A549 (cell line): ENCODE data around the gene DDX47. TPM values are rescaled to one million over a fixed set of nuclear protein-coding genes. Genes with fewer than 3 reads are reported as not detected.

Source experiments
- ATAC-seq, 2 experiments: fragments of 200-7000 bp in 1 of 2; fragments of >200 bp in 1 of 2; cut with Nextera tagmentation in 1 of 2; cut with Tn5 transposase in 1 of 2; 3 replicates each; pipeline versions ENCODE4 v1.8.0 to v1.9.1; 2018 to 2020; ENCODE audit warnings: mild to moderate bottlenecking in 1 of 2, moderate library complexity in 1 of 2
- CTCF ChIA-PET: fragments of 300-600 bp; sonication (Branson Sonifier 250); formaldehyde crosslinking; extraction: SDS; loops from one replicate; lab custom pipeline; 2021; ENCODE audit warnings: antibody characterized with exemption, inconsistent platforms; lab: Yijun Ruan, JAX
- POLR2A ChIA-PET: fragments of 350-600 bp; formaldehyde crosslinking; extraction: SDS; loops from one replicate; lab custom pipeline; 2021; ENCODE audit warnings: antibody characterized with exemption, inconsistent platforms; lab: Yijun Ruan, JAX
- DNase-seq, 2 experiments: peaks; one replicate each; pipeline versions ENCODE4 v3.0.0 to v3.0.0-alpha.2; 2011 to 2016; ENCODE audit warnings: low read depth in 1 of 2, low spot score in 1 of 2
- FAIRE-seq: peaks from 2 replicates; lab custom pipeline; 2011; peaks lifted over from hg19 to GRCh38; lab: Jason Lieb, UNC
- H3K27ac ChIP-seq, 2 experiments: fragments of >200 bp; sonication (Bioruptor Twin); formaldehyde crosslinking; 3 replicates each; pipeline ENCODE4 v1.5.1; 2016 to 2017
- H3K4me1 ChIP-seq: fragments of >200 bp; sonication (Bioruptor Twin); formaldehyde crosslinking; 3 replicates; pipeline ENCODE4 v1.6.1; 2016
- H3K4me2 ChIP-seq: fragments of >200 bp; sonication (Bioruptor Twin); formaldehyde crosslinking; 3 replicates; pipeline ENCODE4 v1.6.1; 2016
- H3K4me3 ChIP-seq: fragments of >200 bp; sonication (Bioruptor Twin); formaldehyde crosslinking; 3 replicates; pipeline ENCODE4 v1.5.1; 2016
- H3K9me3 ChIP-seq: fragments of >200 bp; sonication (Bioruptor Twin); formaldehyde crosslinking; 3 replicates; pipeline ENCODE4 v1.6.1; 2016
- CBX2 ChIP-seq: fragments of 200-600 bp; sonication (generic); IDR thresholded peaks from 2 replicates; pipeline ENCODE4 v1.6.1; 2016; ENCODE audit warnings: low read depth, mild to moderate bottlenecking, borderline replicate concordance
- CEBPB ChIP-seq, 2 experiments: fragments of >200 bp in 1 of 2; sonication (Bioruptor Twin) in 1 of 2; formaldehyde crosslinking in 1 of 2; IDR thresholded peaks; 2 replicates each; pipeline ENCODE4 v1.6.1; 2012 to 2016
- CHD2 ChIP-seq: fragments of 150-350 bp; IDR thresholded peaks from 2 replicates; pipeline ENCODE4 v1.6.1; 2014; ENCODE audit warnings: low read length; ENCODE audit not compliant: partially characterized antibody
- CHD4 ChIP-seq: fragments of 200-600 bp; sonication (generic); IDR thresholded peaks from 2 replicates; pipeline ENCODE4 v1.6.1; 2016; ENCODE audit warnings: antibody characterized with exemption, mild to moderate bottlenecking, borderline replicate concordance
- EP300 ChIP-seq, 2 experiments: fragments of >200 bp; sonication (Bioruptor Twin); formaldehyde crosslinking; IDR thresholded peaks; 2 replicates in 1 of 2; 3 replicates in 1 of 2; pipeline ENCODE4 v1.6.1; 2016 to 2017
- FOXS1 ChIP-seq: fragments of 250-450 bp; sonication (Bioruptor Pico); IDR thresholded peaks from 2 replicates; pipeline ENCODE4 v1.5.0; 2020; ENCODE audit warnings: mild to moderate bottlenecking, moderate library complexity
- GATA3 ChIP-seq: IDR thresholded peaks from 2 replicates; pipeline ENCODE4 v1.6.1; 2012; ENCODE audit warnings: borderline replicate concordance
- JUN ChIP-seq, 2 experiments: fragments of >200 bp; sonication (Bioruptor Twin); formaldehyde crosslinking; IDR thresholded peaks; 2 replicates in 1 of 2; 3 replicates in 1 of 2; pipeline ENCODE4 v1.6.1; 2016 to 2017
- KDM1A ChIP-seq: fragments of 200-600 bp; sonication (generic); IDR thresholded peaks from 2 replicates; pipeline ENCODE4 v1.6.1; 2016; ENCODE audit warnings: low read depth, mild to moderate bottlenecking
- MAFK ChIP-seq: fragments of 450-650 bp; IDR thresholded peaks from 2 replicates; pipeline ENCODE4 v1.6.1; 2014; ENCODE audit not compliant: partially characterized antibody
- MYC ChIP-seq: IDR thresholded peaks from 2 replicates; pipeline ENCODE4 v1.6.1; 2012; ENCODE audit warnings: mild to moderate bottlenecking, inconsistent platforms, low read length, improper control_type of control experiment, borderline replicate concordance
- NPAS2 ChIP-seq: fragments of 250-450 bp; sonication (Bioruptor Pico); IDR thresholded peaks from 2 replicates; pipeline ENCODE4 v1.8.0; 2022; ENCODE audit warnings: mild to moderate bottlenecking, moderate library complexity, borderline replicate concordance
- POLR2AphosphoS2 ChIP-seq: conservative IDR thresholded peaks from 2 replicates; pipeline ENCODE4 v1.6.1; 2012; ENCODE audit warnings: low read length, improper control_type of control experiment, inconsistent platforms
- RAD21 ChIP-seq, 2 experiments: fragments of >200 bp in 1 of 2; sonication (Bioruptor Twin) in 1 of 2; formaldehyde crosslinking in 1 of 2; IDR thresholded peaks in 1 of 2; conservative IDR thresholded peaks in 1 of 2; 2 replicates in 1 of 2; 3 replicates in 1 of 2; pipeline ENCODE4 v1.6.1; 2012 to 2018; ENCODE audit warnings: inconsistent platforms in 1 of 2
- RARB ChIP-seq: fragments of 250-450 bp; sonication (Bioruptor Pico); IDR thresholded peaks from 2 replicates; pipeline ENCODE4 v1.8.0; 2021; ENCODE audit warnings: mild to moderate bottlenecking, moderate library complexity
- RNF2 ChIP-seq: fragments of 200-600 bp; sonication (generic); IDR thresholded peaks from 2 replicates; pipeline ENCODE4 v1.6.1; 2016; ENCODE audit warnings: low read depth, mild to moderate bottlenecking, antibody characterized with exemption, moderate library complexity, borderline replicate concordance
- SREBF2 ChIP-seq: fragments of 450-650 bp; IDR thresholded peaks from 2 replicates; pipeline ENCODE4 v1.6.1; 2014; ENCODE audit warnings: mild to moderate bottlenecking, moderate library complexity
- TFCP2L1 ChIP-seq: fragments of 250-450 bp; sonication (Bioruptor Pico); IDR thresholded peaks from 2 replicates; pipeline ENCODE4 v1.5.0; 2021; ENCODE audit warnings: mild to moderate bottlenecking
- ZC3H11A ChIP-seq: fragments of 450-650 bp; IDR thresholded peaks from 2 replicates; pipeline ENCODE4 v1.6.1; 2014; ENCODE audit warnings: antibody characterized with exemption, mild to moderate bottlenecking
- ZSCAN20 ChIP-seq: fragments of 250-450 bp; sonication (Bioruptor Pico); IDR thresholded peaks from 2 replicates; pipeline ENCODE4 v1.8.0; 2022; ENCODE audit warnings: mild to moderate bottlenecking, moderate library complexity
- WGBS: methylation state at CpG from one replicate; pipeline ENCODE4 v1.1.6; 2017; ENCODE audit errors: missing lambda C conversion rate; 5-methylcytosine and 5-hydroxymethylcytosine counted together
- polyA plus RNA-seq, 4 experiments: library from polyadenylated mRNA; depleted of rRNA in 3 of 4; stranded (reverse); fragments of >200 nt; fragmentation: RNase III in 1 of 4; extraction: RNeasy Plus Mini Kit Qiagen cat#74134 plus additional on column Dnase treatment in 1 of 4; gene quantifications; 2 replicates in 3 of 4; 3 replicates in 1 of 4; pipeline ENCODE4 v1.2.3, GENCODE V29; 2011 to 2017
- TF ChIP-seq, protein P1 (sequence below): fragments of >200 bp; sonication (Bioruptor Twin); formaldehyde crosslinking; IDR thresholded peaks from 2 replicates; pipeline ENCODE4 v1.6.1; 2016
- TF ChIP-seq, protein P2 (sequence below): fragments of 200-600 bp; sonication (generic); IDR thresholded peaks from 2 replicates; pipeline ENCODE4 v1.6.1; 2016; ENCODE audit warnings: antibody characterized with exemption, mild to moderate bottlenecking, moderate library complexity
- TF ChIP-seq, protein P3 (sequence below): fragments of 150-350 bp; IDR thresholded peaks from 2 replicates; pipeline ENCODE4 v1.6.1; 2014; ENCODE audit warnings: low read depth, mild to moderate bottlenecking, low read length
- TF ChIP-seq, protein P4 (sequence below): fragments of 450-650 bp; IDR thresholded peaks from 2 replicates; pipeline ENCODE4 v1.6.1; 2014; ENCODE audit warnings: antibody characterized with exemption
- TF ChIP-seq, protein P5 (sequence below): fragments of >200 bp; sonication (Bioruptor Twin); formaldehyde crosslinking; IDR thresholded peaks from 3 replicates; pipeline ENCODE4 v1.6.1; 2016

The DDX47 gene
- polyA plus RNA-seq, 2 of the 4 experiments (the other 2 are of a cell fraction) = 81.6 to 144 TPM

DNA sequence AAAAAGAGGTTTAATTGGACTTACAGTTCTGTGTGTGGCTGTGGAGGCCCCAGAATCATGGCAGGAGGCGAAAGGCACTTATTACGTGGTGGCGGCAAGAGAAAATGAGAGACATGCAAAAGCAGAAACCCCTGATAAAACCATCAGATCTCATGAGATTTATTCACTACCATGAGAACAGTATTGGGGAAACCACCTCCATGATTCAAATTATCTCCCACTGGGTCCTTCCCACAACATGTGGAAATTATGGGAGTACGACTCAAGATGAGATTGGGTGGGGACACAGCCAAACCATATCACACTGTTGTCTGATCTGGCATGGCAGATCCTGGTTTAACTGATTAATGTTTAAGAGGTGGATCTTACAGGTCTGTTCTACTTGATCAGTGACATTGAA, 5.6 kb downstream of the DDX47 start:
- Histone ChIP-seq H3K4me2 (peak overlapping the region; percentile 59; the same call in 2 of the 3 replicates), H3K27ac (peak overlapping the region; percentile 59 to 74; a peak in 5 of 6 replicates), H3K9me3 (no peaks in the 10 kb centered on the region), H3K4me1 (peaks cover 77% of the 10 kb centered on the region), H3K4me3 (no peak overlapping the region)
- no peak for DNase-seq
- FAIRE-seq = no peak
- TF ChIP-seq ZC3H11A = no peak
- TF ChIP-seq RNF2 = no peak
- no peak for TF ChIP-seq TFCP2L1 (CRISPR knock-in tag)
- TF ChIP-seq MAFK = no peak
- TF ChIP-seq GATA3 = no peak
- no peak for ATAC-seq
- 95% methylated on average over 4 of the region's 4 CpGs for WGBS
- ChIA-PET CTCF (interaction anchor here (0.6 to 2.3 kb wide), 5 partner anchors 18 to 98 kb away, joined by 3 to 8 read pairs (median 5); partner anchors contain the start of gene GPRC5A), POLR2A (interaction anchor here (0.7 to 1.8 kb wide), 3 partner anchors 13 to 26 kb away, joined by 3 to 5 read pairs (median 4); no protein-coding TSS in a partner anchor)

DNA sequence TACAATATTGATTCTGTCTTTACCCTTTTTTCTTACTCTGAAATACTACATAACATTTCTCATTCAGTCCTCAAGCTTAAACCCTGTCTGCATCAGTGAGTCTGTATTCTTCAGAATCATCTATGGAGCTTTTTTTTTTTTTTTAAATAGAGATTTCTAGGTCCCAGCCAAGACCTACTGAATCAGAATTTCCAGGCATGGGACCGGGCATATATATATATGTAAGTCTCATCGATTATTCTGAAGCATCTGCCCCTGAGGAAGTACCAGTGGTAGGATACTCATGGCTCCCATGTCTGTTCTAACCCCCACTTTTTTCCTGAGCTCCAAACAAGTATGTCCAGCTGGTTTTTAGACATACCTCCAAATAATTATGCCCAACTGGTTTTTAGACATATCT, 6.1 kb downstream of the DDX47 start:
- H3K4me3 ChIP-seq = no peak overlapping the region
- ATAC-seq = peak in 1 of 2 experiments; percentile 9; a peak in 1 of 6 replicates
- TF ChIP-seq, protein P1, sequence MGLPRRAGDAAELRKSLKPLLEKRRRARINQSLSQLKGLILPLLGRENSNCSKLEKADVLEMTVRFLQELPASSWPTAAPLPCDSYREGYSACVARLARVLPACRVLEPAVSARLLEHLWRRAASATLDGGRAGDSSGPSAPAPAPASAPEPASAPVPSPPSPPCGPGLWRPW = no peak
- TF ChIP-seq EP300 (IDR thresholded peaks at IDR 0.05) = no peak
- TF ChIP-seq, all 56 proteins: peak for 0
- H3K4me2 ChIP-seq = peak overlapping the region; percentile 59
- ChIA-PET POLR2A (interaction anchor here (0.7 to 1.8 kb wide), 4 partner anchors 12 to 32 kb away, joined by 3 to 5 read pairs (median 4); no protein-coding TSS in a partner anchor), CTCF (interaction anchor here (0.6 to 1.5 kb wide), 5 partner anchors 16 to 97 kb away, joined by 3 to 8 read pairs (median 5); partner anchors contain the start of gene GPRC5A)
- DNase-seq = no peak
- H3K9me3 ChIP-seq = no peaks in the 10 kb centered on the region
- no peak for FAIRE-seq
- 100% methylated on average over 2 of the region's 2 CpGs for WGBS
- peaks cover 80% of the 10 kb centered on the region for H3K4me1 ChIP-seq
- peak overlapping the region; percentile 59 to 74 for H3K27ac ChIP-seq

DNA sequence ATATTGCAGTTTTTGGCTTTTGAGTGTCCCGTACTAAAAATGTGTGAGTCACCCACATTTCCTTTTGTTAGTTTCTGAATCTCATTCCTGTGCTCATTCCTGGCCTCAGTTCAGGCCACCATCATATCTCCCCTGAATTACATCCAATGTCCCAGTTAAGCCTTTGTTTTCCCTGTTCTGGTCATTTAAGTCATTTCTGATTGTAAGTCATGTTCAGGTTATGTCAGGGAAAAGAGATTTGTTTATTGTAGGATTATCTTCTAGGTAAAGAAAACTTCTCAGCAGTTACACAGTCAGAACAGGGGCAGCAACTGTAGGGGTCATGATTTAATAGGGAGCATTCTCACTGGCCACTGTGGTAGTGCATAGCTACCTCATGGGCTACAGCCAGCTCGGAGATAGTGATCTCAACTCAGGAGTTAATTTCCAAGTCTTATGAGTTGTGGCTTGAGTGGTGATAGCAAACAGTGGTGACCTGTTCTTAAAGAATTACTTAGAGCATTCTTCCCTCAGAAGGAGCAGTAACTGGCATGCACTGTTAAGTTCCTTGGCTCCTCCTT, 6.7 kb downstream of the DDX47 start:
- peaks cover 79% of the 10 kb centered on the region for H3K4me1 ChIP-seq
- peak; percentile 98 for FAIRE-seq
- POLR2A ChIA-PET = interaction anchor here (1.1 to 1.8 kb wide), 3 partner anchors 12 to 33 kb away, joined by 3 to 5 read pairs (median 3); no protein-coding TSS in a partner anchor
- peak; percentile 50 to 83 for DNase-seq
- CTCF ChIA-PET = interaction anchor here (0.6 to 1.5 kb wide), 7 partner anchors 11 to 164 kb away, joined by 3 to 5 read pairs (median 3); no protein-coding TSS in a partner anchor
- ATAC-seq = peak; percentile 92 to 93
- WGBS = 1% methylated on average over 2 of the region's 2 CpGs
- H3K9me3 ChIP-seq = no peaks in the 10 kb centered on the region
- H3K4me3 ChIP-seq = no peak overlapping the region
- peak overlapping the region; percentile 59 for H3K4me2 ChIP-seq
- peak overlapping the region; percentile 59 to 74 for H3K27ac ChIP-seq
- no peak for TF ChIP-seq POLR2AphosphoS2
- TF ChIP-seq CHD4 = no peak
- TF ChIP-seq, protein P2, sequence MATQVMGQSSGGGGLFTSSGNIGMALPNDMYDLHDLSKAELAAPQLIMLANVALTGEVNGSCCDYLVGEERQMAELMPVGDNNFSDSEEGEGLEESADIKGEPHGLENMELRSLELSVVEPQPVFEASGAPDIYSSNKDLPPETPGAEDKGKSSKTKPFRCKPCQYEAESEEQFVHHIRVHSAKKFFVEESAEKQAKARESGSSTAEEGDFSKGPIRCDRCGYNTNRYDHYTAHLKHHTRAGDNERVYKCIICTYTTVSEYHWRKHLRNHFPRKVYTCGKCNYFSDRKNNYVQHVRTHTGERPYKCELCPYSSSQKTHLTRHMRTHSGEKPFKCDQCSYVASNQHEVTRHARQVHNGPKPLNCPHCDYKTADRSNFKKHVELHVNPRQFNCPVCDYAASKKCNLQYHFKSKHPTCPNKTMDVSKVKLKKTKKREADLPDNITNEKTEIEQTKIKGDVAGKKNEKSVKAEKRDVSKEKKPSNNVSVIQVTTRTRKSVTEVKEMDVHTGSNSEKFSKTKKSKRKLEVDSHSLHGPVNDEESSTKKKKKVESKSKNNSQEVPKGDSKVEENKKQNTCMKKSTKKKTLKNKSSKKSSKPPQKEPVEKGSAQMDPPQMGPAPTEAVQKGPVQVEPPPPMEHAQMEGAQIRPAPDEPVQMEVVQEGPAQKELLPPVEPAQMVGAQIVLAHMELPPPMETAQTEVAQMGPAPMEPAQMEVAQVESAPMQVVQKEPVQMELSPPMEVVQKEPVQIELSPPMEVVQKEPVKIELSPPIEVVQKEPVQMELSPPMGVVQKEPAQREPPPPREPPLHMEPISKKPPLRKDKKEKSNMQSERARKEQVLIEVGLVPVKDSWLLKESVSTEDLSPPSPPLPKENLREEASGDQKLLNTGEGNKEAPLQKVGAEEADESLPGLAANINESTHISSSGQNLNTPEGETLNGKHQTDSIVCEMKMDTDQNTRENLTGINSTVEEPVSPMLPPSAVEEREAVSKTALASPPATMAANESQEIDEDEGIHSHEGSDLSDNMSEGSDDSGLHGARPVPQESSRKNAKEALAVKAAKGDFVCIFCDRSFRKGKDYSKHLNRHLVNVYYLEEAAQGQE = no peak
- TF ChIP-seq, protein P3, sequence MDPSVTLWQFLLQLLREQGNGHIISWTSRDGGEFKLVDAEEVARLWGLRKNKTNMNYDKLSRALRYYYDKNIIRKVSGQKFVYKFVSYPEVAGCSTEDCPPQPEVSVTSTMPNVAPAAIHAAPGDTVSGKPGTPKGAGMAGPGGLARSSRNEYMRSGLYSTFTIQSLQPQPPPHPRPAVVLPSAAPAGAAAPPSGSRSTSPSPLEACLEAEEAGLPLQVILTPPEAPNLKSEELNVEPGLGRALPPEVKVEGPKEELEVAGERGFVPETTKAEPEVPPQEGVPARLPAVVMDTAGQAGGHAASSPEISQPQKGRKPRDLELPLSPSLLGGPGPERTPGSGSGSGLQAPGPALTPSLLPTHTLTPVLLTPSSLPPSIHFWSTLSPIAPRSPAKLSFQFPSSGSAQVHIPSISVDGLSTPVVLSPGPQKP = no peak
- TF ChIP-seq ZSCAN20 (CRISPR knock-in tag) = no peak
- TF ChIP-seq FOXS1 (CRISPR knock-in tag) = no peak
- TF ChIP-seq, protein P4, sequence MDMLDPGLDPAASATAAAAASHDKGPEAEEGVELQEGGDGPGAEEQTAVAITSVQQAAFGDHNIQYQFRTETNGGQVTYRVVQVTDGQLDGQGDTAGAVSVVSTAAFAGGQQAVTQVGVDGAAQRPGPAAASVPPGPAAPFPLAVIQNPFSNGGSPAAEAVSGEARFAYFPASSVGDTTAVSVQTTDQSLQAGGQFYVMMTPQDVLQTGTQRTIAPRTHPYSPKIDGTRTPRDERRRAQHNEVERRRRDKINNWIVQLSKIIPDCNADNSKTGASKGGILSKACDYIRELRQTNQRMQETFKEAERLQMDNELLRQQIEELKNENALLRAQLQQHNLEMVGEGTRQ = no peak
- TF ChIP-seq CBX2 = no peak
- TF ChIP-seq SREBF2 = no peak
- no peak for TF ChIP-seq RAD21 (conservative IDR thresholded peaks at IDR 0.05 in 1 of 2, IDR thresholded peaks at IDR 0.05 in 1 of 2)
- TF ChIP-seq RARB = 0 out of 2 replicates have a peak, but pooled peaks have one; percentile 24
- TF ChIP-seq KDM1A = no peak
- TF ChIP-seq JUN (IDR thresholded peaks at IDR 0.05) = 0 out of 5 replicates have a peak, but pooled peaks of 1 of the 2 experiments have one; percentile 28
- TF ChIP-seq, protein P5, sequence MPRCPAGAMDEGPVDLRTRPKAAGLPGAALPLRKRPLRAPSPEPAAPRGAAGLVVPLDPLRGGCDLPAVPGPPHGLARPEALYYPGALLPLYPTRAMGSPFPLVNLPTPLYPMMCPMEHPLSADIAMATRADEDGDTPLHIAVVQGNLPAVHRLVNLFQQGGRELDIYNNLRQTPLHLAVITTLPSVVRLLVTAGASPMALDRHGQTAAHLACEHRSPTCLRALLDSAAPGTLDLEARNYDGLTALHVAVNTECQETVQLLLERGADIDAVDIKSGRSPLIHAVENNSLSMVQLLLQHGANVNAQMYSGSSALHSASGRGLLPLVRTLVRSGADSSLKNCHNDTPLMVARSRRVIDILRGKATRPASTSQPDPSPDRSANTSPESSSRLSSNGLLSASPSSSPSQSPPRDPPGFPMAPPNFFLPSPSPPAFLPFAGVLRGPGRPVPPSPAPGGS = no peak
- TF ChIP-seq MYC = no peak
- TF ChIP-seq CHD2 = no peak
- no peak for TF ChIP-seq NPAS2 (CRISPR knock-in tag)
- peak in 1 of 2 experiments; percentile 74; a peak in 1 of 4 replicates for TF ChIP-seq CEBPB (IDR thresholded peaks at IDR 0.05)
